HL-60/S4 (cell line): ENCODE measurements around the gene NKX1-1.
"Not testable (repeated sequence)": the region's sequence is repeated elsewhere in the genome, so short reads cannot be mapped to it uniquely, and the experiment has no call there.

Source experiments
- in situ Hi-C: fragments of 300-500 bp; cut with MboI; formaldehyde crosslinking; loops from 2 replicates; pipeline ENCODE4 v1.14.3; 2022; ENCODE audit warnings: low sequenced_read_pairs

NKX1-1 gene

GRCh38 chr4:1405636-1406393, 427 bp downstream of the NKX1-1 start:
- in situ Hi-C loops, result no loop called here

- in situ Hi-C loops, result no loop called here
Observed at GRCh38 chr4:1405254-1405635, 997 bp downstream of the NKX1-1 start.

- in situ Hi-C loops, result no loop called here
Observed at GRCh38 chr4:1404573-1405253, 1.5 kb downstream of the NKX1-1 start.

GRCh38 chr4:1403591-1404572, 2.4 kb downstream of the NKX1-1 start:
- in situ Hi-C loops, result no loop called here

GRCh38 chr4:1403177-1403583, 3.1 kb downstream of the NKX1-1 start:
- in situ Hi-C loops, result no loop called here

- in situ Hi-C loops, result no loop called here
Observed at GRCh38 chr4:1402516-1403091, 3.6 kb downstream of the NKX1-1 start.

- in situ Hi-C loops, result no loop called here
Observed at GRCh38 chr4:1402021-1402515, 4.2 kb downstream of the NKX1-1 start.

GRCh38 chr4:1401409-1402020, 4.7 kb downstream of the NKX1-1 start:
- in situ Hi-C loops, result no loop called here

- in situ Hi-C loops, result no loop called here
Observed at GRCh38 chr4:1400831-1401408, 5.3 kb downstream of the NKX1-1 start.

GRCh38 chr4:1400191-1400805, 5.9 kb downstream of the NKX1-1 start:
- in situ Hi-C loops, result no loop called here

GRCh38 chr4:1399508-1400190, 6.6 kb downstream of the NKX1-1 start:
- in situ Hi-C loops, result no loop called here

GRCh38 chr4:1398681-1399507, 7.3 kb downstream of the NKX1-1 start:
- in situ Hi-C loops, result no loop called here

- in situ Hi-C loops, result no loop called here
Observed at GRCh38 chr4:1396806-1397455, 9.3 kb downstream of the NKX1-1 start.

- in situ Hi-C loops, result no loop called here
Observed at GRCh38 chr4:1395941-1396805, 10.1 kb downstream of the NKX1-1 start.

GRCh38 chr4:1395389-1395820, 10.8 kb downstream of the NKX1-1 start:
- in situ Hi-C loops, result not testable (repeated sequence)

GRCh38 chr4:1394554-1395388, 11.5 kb downstream of the NKX1-1 start:
- in situ Hi-C loops, result not testable (repeated sequence)
